ENCODE measurements around the gene ENTPD2. TPM values are rescaled to one million over a fixed set of nuclear protein-coding genes. Genes with fewer than 3 reads are reported as not detected.

ENTPD2 gene
- polyA plus RNA-seq, 1 experiment = not detected

- Histone ChIP-seq H3K27me3 (ENCODE audit: control insufficient read depth, insufficient read depth, low read length) (no peaks in the 10 kb centered on the region), H3K4me3 (ENCODE audit: low read depth, low read length) (peak overlapping the region; percentile 76), H3K27ac (ENCODE audit: low read depth, low read length) (no peak overlapping the region), H3K9me3 (ENCODE audit: control insufficient read depth, insufficient read depth, low read length) (no peaks in the 10 kb centered on the region)
- ChIA-PET CTCF (interaction anchor here (0.7 to 1.7 kb wide), 3 partner anchors 41 to 149 kb away, joined by 3 to 6 read pairs (median 5); no protein-coding TSS in a partner anchor), POLR2A (interaction anchor here (0.7 to 2.1 kb wide), 11 partner anchors 8 to 359 kb away, joined by 3 to 12 read pairs (median 5); partner anchors contain the start of genes ANAPC2, NPDC1, RNF224 and SSNA1)
- TF ChIP-seq CTCF (IDR thresholded peaks at IDR 0.05; ENCODE audit: low read depth, low read length) = no peak
- DNase-seq (ENCODE audit: low read depth, low spot score) = no peak
These were observed 33.6 kb upstream of the ENTPD2 start for GRCh38 chr9:137087409-137087925.

GRCh38 chr9:137086531-137087408 is 32.9 kb upstream of the ENTPD2 start, which contains the start of gene MAN1B1:
TSS of gene MAN1B1 (plus strand) at chr9:137086985. CDS start at chr9:137087000, 15 bp downstream.
- CTCF ChIA-PET = interaction anchor here (0.6 to 1.7 kb wide), 5 partner anchors 19 to 314 kb away, joined by 4 to 7 read pairs (median 5); no protein-coding TSS in a partner anchor
- POLR2A ChIA-PET = interaction anchor here (0.6 to 2.1 kb wide), 19 partner anchors 9 to 393 kb away, joined by 3 to 12 read pairs (median 4); partner anchors contain the start of genes ANAPC2, NPDC1, RNF224 and SSNA1
- Histone ChIP-seq H3K4me3 (ENCODE audit: low read depth, low read length) (peak within 1 kb of the TSS; percentile 76), H3K27me3 (ENCODE audit: control insufficient read depth, insufficient read depth, low read length) (no peaks in the 10 kb centered on the region), H3K9me3 (ENCODE audit: control insufficient read depth, insufficient read depth, low read length) (no peaks in the 10 kb centered on the region), H3K27ac (ENCODE audit: low read depth, low read length) (peak within 1 kb of the TSS; percentile 75)
- DNase-seq (ENCODE audit: low read depth, low spot score) = peak; percentile 97
- TF ChIP-seq CTCF (IDR thresholded peaks at IDR 0.05; ENCODE audit: low read depth, low read length) = no peak

- peak overlapping the region; percentile 76 for H3K4me3 ChIP-seq (ENCODE audit: low read depth, low read length)
- H3K9me3 ChIP-seq (ENCODE audit: control insufficient read depth, insufficient read depth, low read length) = no peaks in the 10 kb centered on the region
- ChIA-PET CTCF (interaction anchor here (0.6 to 1.7 kb wide), 5 partner anchors 18 to 313 kb away, joined by 4 to 7 read pairs (median 5); no protein-coding TSS in a partner anchor), POLR2A (interaction anchor here (0.6 to 2.1 kb wide), 13 partner anchors 13 to 393 kb away, joined by 3 to 12 read pairs (median 4); partner anchors contain the start of genes ANAPC2, NPDC1, RNF224 and SSNA1)
- no peaks in the 10 kb centered on the region for H3K27me3 ChIP-seq (ENCODE audit: control insufficient read depth, insufficient read depth, low read length)
- no peak for TF ChIP-seq CTCF (IDR thresholded peaks at IDR 0.05; ENCODE audit: low read depth, low read length)
- no peak for DNase-seq (ENCODE audit: low read depth, low spot score)
- H3K27ac ChIP-seq (ENCODE audit: low read depth, low read length) = peak overlapping the region; percentile 65
These were observed 32.2 kb upstream of the ENTPD2 start for GRCh38 chr9:137085920-137086530.

- H3K9me3 ChIP-seq (ENCODE audit: control insufficient read depth, insufficient read depth, low read length) = no peaks in the 10 kb centered on the region
- H3K27me3 ChIP-seq (ENCODE audit: control insufficient read depth, insufficient read depth, low read length) = no peaks in the 10 kb centered on the region
- no peak overlapping the region for H3K4me3 ChIP-seq (ENCODE audit: low read depth, low read length)
- H3K27ac ChIP-seq (ENCODE audit: low read depth, low read length) = peak overlapping the region; percentile 31
- ChIA-PET POLR2A (interaction anchor here (1.4 kb wide), 1 partner anchor 104 kb away, joined by 3 read pairs; the partner anchor contains the start of gene SSNA1), CTCF (interaction anchor here (1.0 to 1.9 kb wide), 2 partner anchors 17 kb away, joined by 3 to 11 read pairs; no protein-coding TSS in a partner anchor)
- TF ChIP-seq CTCF (IDR thresholded peaks at IDR 0.05; ENCODE audit: low read depth, low read length) = no peak
- DNase-seq (ENCODE audit: low read depth, low spot score) = no peak
These were observed 30.7 kb upstream of the ENTPD2 start for GRCh38 chr9:137084526-137084925.

All from AG04450 (cell line).